GM12878 (cell line): Measurements from ENCODE around the gene FGFBP3. TPM values are rescaled to one million over a fixed set of nuclear protein-coding genes. Genes with fewer than 3 reads are reported as not detected.

Experiments used
- ATAC-seq: fragments of 200-7000 bp; cut with Tn5 transposase; 3 replicates; pipeline ENCODE4 v1.9.1; 2020; ENCODE audit warnings: mild to moderate bottlenecking, moderate library complexity
- BruUV-seq: library from RNA; stranded (reverse); fragments of 400-500 nt; replicated peaks from 2 replicates; lab custom pipeline; 2021; lab: Mats Ljungman, UMichigan
- CTCF ChIA-PET: fragments of 300-600 bp; sonication (Branson Sonifier 250); formaldehyde crosslinking; extraction: SDS; loops from one replicate; lab custom pipeline; 2021; ENCODE audit warnings: inconsistent platforms; lab: Yijun Ruan, JAX
- POLR2A ChIA-PET: fragments of 350-600 bp; formaldehyde crosslinking; extraction: SDS; loops from one replicate; lab custom pipeline; 2021; ENCODE audit warnings: inconsistent platforms; lab: Charles Lee
- RAD21 ChIA-PET: fragments of 300-600 bp; sonication (Branson Sonifier 250); formaldehyde crosslinking; loops from one replicate; lab custom pipeline; 2023; ENCODE audit warnings: antibody characterized with exemption; ENCODE audit not compliant: unreplicated experiment; lab: Charles Lee
- SMC1A ChIA-PET: fragments of 300-600 bp; sonication (Branson Sonifier 250); formaldehyde crosslinking; loops from one replicate; lab custom pipeline; 2023; ENCODE audit not compliant: unreplicated experiment, uncharacterized antibody; lab: Charles Lee
- DNase-seq: peaks from one replicate; pipeline ENCODE4 v3.0.0-alpha.2; 2011; ENCODE audit warnings: low read depth, low spot score
- FAIRE-seq: peaks from 3 replicates; lab custom pipeline; 2011; peaks lifted over from hg19 to GRCh38; lab: Jason Lieb, UNC
- H2AFZ ChIP-seq: 2 replicates; pipeline ENCODE4 v1.6.0; 2011; ENCODE audit warnings: low read depth, low read length, control low read depth; ENCODE audit not compliant: control insufficient read depth
- H3K27ac ChIP-seq: 2 replicates; pipeline ENCODE4 v1.5.1; 2011; ENCODE audit warnings: control low read depth; ENCODE audit not compliant: control insufficient read depth, insufficient read depth
- H3K27me3 ChIP-seq, 2 experiments: replicated peaks in 1 of 2; 2 replicates each; pipeline versions ENCODE4 v1.6.0 to v1.6.1; 2011; ENCODE audit warnings: low read length in 1 of 2; ENCODE audit not compliant: control insufficient read depth in 2 of 2, insufficient read depth in 2 of 2
- H3K36me3 ChIP-seq, 2 experiments: 2 replicates each; pipeline ENCODE4 v1.5.1; 2011; ENCODE audit warnings: low read length in 1 of 2; ENCODE audit not compliant: control insufficient read depth in 2 of 2, insufficient read depth in 2 of 2
- H3K4me1 ChIP-seq: 2 replicates; pipeline ENCODE4 v1.6.1; 2011; ENCODE audit warnings: mild to moderate bottlenecking, low read length, moderate library complexity, mixed read lengths; ENCODE audit not compliant: control insufficient read depth, insufficient read depth
- H3K4me2 ChIP-seq: 2 replicates; pipeline ENCODE4 v1.6.0; 2011; ENCODE audit warnings: control low read depth; ENCODE audit not compliant: control insufficient read depth, insufficient read depth
- H3K4me3 ChIP-seq: fragments of 200-600 bp; sonication (generic); 2 replicates; pipeline ENCODE4 v1.5.1; 2016
- H3K79me2 ChIP-seq: 2 replicates; pipeline ENCODE4 v1.6.0; 2011; ENCODE audit warnings: low read length; ENCODE audit not compliant: control insufficient read depth, insufficient read depth
- H3K9ac ChIP-seq: 2 replicates; pipeline ENCODE4 v1.8.0; 2011; ENCODE audit warnings: low read length, control low read depth, mixed read lengths; ENCODE audit not compliant: control insufficient read depth, insufficient read depth
- H3K9me3 ChIP-seq: replicated peaks from 3 replicates; pipeline ENCODE4 v1.5.1; 2011; ENCODE audit warnings: mild to moderate bottlenecking, low read length; ENCODE audit not compliant: control insufficient read depth, insufficient read depth
- H4K20me1 ChIP-seq: 2 replicates; pipeline ENCODE4 v1.6.0; 2011; ENCODE audit not compliant: control insufficient read depth, insufficient read depth
- HCFC1 ChIP-seq: fragments of 150-350 bp; IDR thresholded peaks from 2 replicates; pipeline ENCODE4 v1.6.1; 2014; ENCODE audit warnings: low read length
- NFIC ChIP-seq: IDR thresholded peaks from 2 replicates; pipeline ENCODE4 v1.6.1; 2012; ENCODE audit warnings: low read depth, mild to moderate bottlenecking, inconsistent platforms, low read length, moderate library complexity
- RFX5 ChIP-seq: IDR thresholded peaks from 2 replicates; pipeline ENCODE4 v1.6.1; 2011; ENCODE audit warnings: low read depth, low read length, improper control_type of control experiment
- USF2 ChIP-seq: IDR thresholded peaks from 2 replicates; pipeline ENCODE4 v1.6.1; 2011; ENCODE audit warnings: low read depth, low read length, improper control_type of control experiment, borderline replicate concordance
- ZNF217 ChIP-seq: fragments of 450-650 bp; IDR thresholded peaks from 2 replicates; pipeline ENCODE4 v1.6.1; 2017; ENCODE audit warnings: antibody characterized with exemption, mild to moderate bottlenecking
- ZNF622 ChIP-seq: fragments of 450-650 bp; IDR thresholded peaks from 2 replicates; pipeline ENCODE4 v1.6.1; 2017; ENCODE audit warnings: mild to moderate bottlenecking, inconsistent platforms
- ZNF687 ChIP-seq: fragments of 450-650 bp; IDR thresholded peaks from 2 replicates; pipeline ENCODE4 v1.6.1; 2017; ENCODE audit warnings: mild to moderate bottlenecking, moderate library complexity
- ZSCAN29 ChIP-seq: fragments of 450-650 bp; IDR thresholded peaks from 2 replicates; pipeline ENCODE4 v1.6.1; 2017; ENCODE audit warnings: mild to moderate bottlenecking, moderate library complexity
- WGBS: methylation state at CpG from one replicate; pipeline ENCODE4 v1.1.6; 2016; ENCODE audit warnings: low lambda C conversion rate; ENCODE audit not compliant: insufficient replicate concordance, insufficient coverage; ENCODE audit errors: missing lambda C conversion rate; 5-methylcytosine and 5-hydroxymethylcytosine counted together
- in situ Hi-C: fragments of 300-500 bp; cut with MboI; formaldehyde crosslinking; loops from 9 replicates; pipeline ENCODE4 v1.14.3; 2018; ENCODE audit warnings: mixed read lengths
- intact Hi-C: fragments of 100-400 bp; cut with micrococcal nuclease; formaldehyde crosslinking; loops from one replicate; pipeline ENCODE4 v1.14.2; 2022; ENCODE audit not compliant: unreplicated experiment
- polyA plus RNA-seq, 11 experiments: library from polyadenylated mRNA; depleted of rRNA in 4 of 11; unstranded in 6 of 11; stranded (reverse) in 5 of 11; fragments of >200 nt; fragmentation: Nextera tagmentation in 4 of 11; fragmentation: Illumina TruSeq in 1 of 11; extraction: Ambion mirVana in 4 of 11; extraction: Trizol in 1 of 11; gene quantifications; 1 replicate in 1 of 11; 2 replicates in 10 of 11; pipeline versions ENCODE4 v1.2.1 to v1.2.3, GENCODE V29; 2011 to 2016; ENCODE audit warnings: inconsistent platforms in 2 of 11, missing spikeins in 2 of 11, low read depth in 1 of 11
- total RNA-seq, 4 experiments: library from RNA; depleted of rRNA in 3 of 4; stranded (reverse); fragments of >200 nt in 3 of 4; fragmentation: Illumina TruSeq in 1 of 4; extraction: Trizol in 1 of 4; gene quantifications; 2 replicates each; pipeline versions ENCODE4 v1.2.1 to v1.2.3, GENCODE V29; 2013 to 2021
- TF ChIP-seq, protein P1 (sequence below): IDR thresholded peaks from 2 replicates; pipeline ENCODE4 v1.6.1; 2012; ENCODE audit warnings: low read length, inconsistent platforms

The FGFBP3 gene
- total and polyA plus RNA-seq, 10 of the 15 experiments (the other 5 are each of a cell fraction or from before 2014, with no cell fraction given): 0.08 to 1.0 (median 0.23) TPM

DNA sequence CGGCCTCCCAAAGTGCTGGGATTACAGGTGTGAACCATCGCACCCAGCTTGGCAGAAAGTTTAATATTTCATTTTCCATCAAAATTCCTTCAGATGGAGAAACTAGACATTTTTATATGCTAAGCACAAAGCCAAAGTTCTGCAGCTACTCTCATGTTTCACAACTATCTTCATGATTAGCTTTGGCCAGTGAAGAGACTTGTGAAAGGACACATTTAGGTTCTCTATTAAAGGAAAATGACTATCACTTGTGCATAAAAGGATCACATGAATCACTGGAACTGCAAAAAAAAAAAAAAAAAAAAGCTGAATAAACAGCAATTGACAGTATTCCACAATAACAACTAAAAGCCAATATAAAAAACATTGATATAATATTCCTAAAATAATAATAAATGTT, 16.2 kb downstream of the FGFBP3 start:
- ATAC-seq (no peak), DNase-seq (no peak), FAIRE-seq (no peak)
- Histone ChIP-seq H2AFZ (no peak overlapping the region), H3K4me2 (no peak overlapping the region), H3K4me3 (no peak overlapping the region), H3K36me3 (no peaks in the 10 kb centered on the region), H3K27ac (no peak overlapping the region), H3K9me3 (no peaks in the 10 kb centered on the region), H3K4me1 (no peaks in the 10 kb centered on the region; the same call in 1 of the 2 replicates), H3K79me2 (no peaks in the 10 kb centered on the region), H3K27me3 (no peaks in the 10 kb centered on the region; a peak in 1 of 4 replicates), H4K20me1 (no peaks in the 10 kb centered on the region), H3K9ac (no peak overlapping the region)
- ChIA-PET RAD21 (interaction anchor here (1.1 kb wide), 1 partner anchor 19 kb away, joined by 3 read pairs; no protein-coding TSS in a partner anchor), CTCF (no interaction called here), SMC1A (no interaction called here), POLR2A (interaction anchor here (0.6 kb wide), 1 partner anchor 28 kb away, joined by 4 read pairs; no protein-coding TSS in a partner anchor)
- intact Hi-C loops (no loop called here), in situ Hi-C loops (no loop called here)
- 90% methylated on average over 2 of the region's 2 CpGs for WGBS
- no TSS peak for BruUV-seq
- TF ChIP-seq ZNF217: no peak

GRCh38 chr10:91891125-91892001, 17.9 kb downstream of the FGFBP3 start:
- H4K20me1 ChIP-seq: no peaks in the 10 kb centered on the region
- no peak overlapping the region for H3K4me3 ChIP-seq
- no peaks in the 10 kb centered on the region for H3K9me3 ChIP-seq
- peaks cover 2 to 11% of the 10 kb centered on the region in 2 experiments; a peak in 3 of 4 replicates for H3K27me3 ChIP-seq
- SMC1A ChIA-PET: no interaction called here
- no peaks in the 10 kb centered on the region for H3K36me3 ChIP-seq
- ATAC-seq (no peak), FAIRE-seq (no peak), DNase-seq (no peak)
- H3K9ac ChIP-seq: no peak overlapping the region
- WGBS: 29% methylated on average over 1 of the region's 1 CpG
- H2AFZ ChIP-seq: no peak overlapping the region
- BruUV-seq: no TSS peak
- H3K4me2 ChIP-seq: no peak overlapping the region
- POLR2A ChIA-PET: interaction anchor here (0.6 kb wide), 1 partner anchor 19 kb away, joined by 3 read pairs; no protein-coding TSS in a partner anchor
- no peak overlapping the region for H3K27ac ChIP-seq
- intact Hi-C loops: no loop called here
- H3K4me1 ChIP-seq: peaks cover 4% of the 10 kb centered on the region
- CTCF ChIA-PET: no interaction called here
- H3K79me2 ChIP-seq: no peaks in the 10 kb centered on the region
- RAD21 ChIA-PET: interaction anchor here (0.5 kb wide), 1 partner anchor 707 kb away, joined by 3 read pairs; no protein-coding TSS in a partner anchor
- in situ Hi-C loops: no loop called here
- TF ChIP-seq ZNF687 (no peak), NFIC (no peak), ZSCAN29 (no peak), RFX5 (no peak), USF2 (no peak), ZNF622 (no peak), HCFC1 (no peak)
- TF ChIP-seq, protein P1, sequence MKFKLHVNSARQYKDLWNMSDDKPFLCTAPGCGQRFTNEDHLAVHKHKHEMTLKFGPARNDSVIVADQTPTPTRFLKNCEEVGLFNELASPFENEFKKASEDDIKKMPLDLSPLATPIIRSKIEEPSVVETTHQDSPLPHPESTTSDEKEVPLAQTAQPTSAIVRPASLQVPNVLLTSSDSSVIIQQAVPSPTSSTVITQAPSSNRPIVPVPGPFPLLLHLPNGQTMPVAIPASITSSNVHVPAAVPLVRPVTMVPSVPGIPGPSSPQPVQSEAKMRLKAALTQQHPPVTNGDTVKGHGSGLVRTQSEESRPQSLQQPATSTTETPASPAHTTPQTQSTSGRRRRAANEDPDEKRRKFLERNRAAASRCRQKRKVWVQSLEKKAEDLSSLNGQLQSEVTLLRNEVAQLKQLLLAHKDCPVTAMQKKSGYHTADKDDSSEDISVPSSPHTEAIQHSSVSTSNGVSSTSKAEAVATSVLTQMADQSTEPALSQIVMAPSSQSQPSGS: no peak
